Endothelial cell of umbilical vein (primary cell): ENCODE results near the gene PROCA1. TPM values are rescaled to one million over a fixed set of nuclear protein-coding genes. Genes with fewer than 3 reads are reported as not detected.

Source experiments
- BruUV-seq: library from RNA; stranded (reverse); fragments of 400-500 nt; replicated peaks from 2 replicates; lab custom pipeline; 2021; lab: Mats Ljungman, UMichigan
- CTCF ChIA-PET: fragments of 300-600, 350-600 bp; sonication (Branson Sonifier 250); formaldehyde crosslinking; loops from one replicate; lab custom pipeline; 2021; ENCODE audit warnings: antibody characterized with exemption, inconsistent platforms; lab: Charles Lee
- POLR2A ChIA-PET: fragments of 300-600, 350-600 bp; sonication (Branson Sonifier 250); formaldehyde crosslinking; loops from one replicate; lab custom pipeline; 2021; ENCODE audit warnings: antibody characterized with exemption, inconsistent platforms; lab: Charles Lee
- DNase-seq: peaks from one replicate; pipeline ENCODE4 v3.0.0-alpha.2; 2011; ENCODE audit warnings: low read depth, low spot score
- FAIRE-seq: peaks from 2 replicates; lab custom pipeline; 2011; peaks lifted over from hg19 to GRCh38; lab: Jason Lieb, UNC
- H2AFZ ChIP-seq: 2 replicates; pipeline ENCODE4 v1.6.0; 2012; ENCODE audit warnings: low read depth, low read length, control low read depth, inconsistent platforms
- H3K27ac ChIP-seq: 2 replicates; pipeline ENCODE4 v1.5.1; 2011; ENCODE audit warnings: low read depth, mild to moderate bottlenecking, control low read depth, low read length, moderate library complexity; ENCODE audit not compliant: insufficient read depth
- H3K27me3 ChIP-seq, 2 experiments: 2 replicates each; pipeline versions ENCODE4 v1.6.0 to v1.6.1; 2011; ENCODE audit warnings: low read length in 2 of 2, mixed read lengths in 1 of 2; ENCODE audit not compliant: control insufficient read depth in 2 of 2, insufficient read depth in 2 of 2
- H3K36me3 ChIP-seq, 2 experiments: 2 replicates in 1 of 2; 3 replicates in 1 of 2; pipeline ENCODE4 v1.5.1; 2011; ENCODE audit warnings: low read length in 2 of 2, mild to moderate bottlenecking in 1 of 2, moderate library complexity in 1 of 2; ENCODE audit not compliant: control insufficient read depth in 2 of 2, insufficient read depth in 2 of 2; ENCODE audit errors: extremely low read depth in 1 of 2
- H3K4me1 ChIP-seq: 3 replicates; pipeline ENCODE4 v1.5.1; 2011; ENCODE audit warnings: mild to moderate bottlenecking, low read length; ENCODE audit not compliant: control insufficient read depth, insufficient read depth; ENCODE audit errors: extremely low read depth
- H3K4me2 ChIP-seq: 2 replicates; pipeline ENCODE4 v1.6.1; 2011; ENCODE audit warnings: low read length, control low read depth, mixed read lengths; ENCODE audit not compliant: insufficient read depth
- H3K4me3 ChIP-seq, 3 experiments: fragments of 200-600 bp in 1 of 3; sonication (generic), shearing (Covaris generic) in 1 of 3; replicated peaks in 1 of 3; 2 replicates each; pipeline ENCODE4 v1.5.1; 2011 to 2016; ENCODE audit warnings: control low read depth in 3 of 3, low read length in 3 of 3, mild to moderate bottlenecking in 2 of 3, inconsistent platforms in 1 of 3, low read depth in 1 of 3, moderate library complexity in 1 of 3; ENCODE audit not compliant: insufficient read depth in 1 of 3
- H3K79me2 ChIP-seq: 2 replicates; pipeline ENCODE4 v1.6.0; 2012; ENCODE audit warnings: low read length, inconsistent platforms; ENCODE audit not compliant: control insufficient read depth, insufficient read depth
- H3K9ac ChIP-seq: replicated peaks from 2 replicates; pipeline ENCODE3; 2011; ENCODE audit warnings: low read length, control low read depth; ENCODE audit not compliant: insufficient read depth; ENCODE audit errors: extremely low read depth
- H3K9me1 ChIP-seq: replicated peaks from 3 replicates; pipeline ENCODE4 v1.6.0; 2011; ENCODE audit warnings: mild to moderate bottlenecking, low read length; ENCODE audit not compliant: control insufficient read depth, insufficient read depth; ENCODE audit errors: extremely low read depth
- H3K9me3 ChIP-seq: replicated peaks from 2 replicates; pipeline ENCODE4 v1.5.1; 2012; ENCODE audit warnings: low read length, inconsistent platforms; ENCODE audit not compliant: control insufficient read depth, insufficient read depth
- H4K20me1 ChIP-seq: replicated peaks from 2 replicates; pipeline ENCODE3; 2011; ENCODE audit warnings: mild to moderate bottlenecking, low read length; ENCODE audit not compliant: control insufficient read depth, insufficient read depth; ENCODE audit errors: extremely low read depth
- JUN ChIP-seq: IDR thresholded peaks from 2 replicates; pipeline ENCODE4 v1.6.1; 2011; ENCODE audit warnings: borderline replicate concordance, low read depth; ENCODE audit not compliant: insufficient read length, insufficient read depth
- MYC ChIP-seq: IDR thresholded peaks from one replicate; pipeline ENCODE4 v1.6.1; 2011; ENCODE audit warnings: mild to moderate bottlenecking, low read depth, low read length
- POLR2A ChIP-seq: IDR thresholded peaks from 2 replicates; pipeline ENCODE4 v1.6.1; 2012; ENCODE audit warnings: low read depth, mild to moderate bottlenecking, control low read depth, low read length
- POLR2AphosphoS5 ChIP-seq: IDR thresholded peaks from 2 replicates; pipeline ENCODE4 v1.6.1; 2012; ENCODE audit warnings: low read depth, mild to moderate bottlenecking, control low read depth, low read length, moderate library complexity; ENCODE audit not compliant: insufficient read depth
- dilution Hi-C: fragments of 300-500 bp; cut with MboI; formaldehyde crosslinking; loops from one replicate; pipeline ENCODE4 v1.15.0; 2019; ENCODE audit warnings: low sequenced_read_pairs; ENCODE audit not compliant: extremely low pct_ligation_motif_present
- intact Hi-C: fragments of 100-400 bp; cut with micrococcal nuclease; formaldehyde crosslinking; loops from one replicate; pipeline ENCODE4 v1.10.0; 2022
- polyA plus RNA-seq, 4 experiments: library from polyadenylated mRNA; depleted of rRNA in 3 of 4; stranded (reverse) in 3 of 4; unstranded in 1 of 4; fragments of >200 nt; gene quantifications; 2 replicates each; pipeline versions ENCODE4 v1.2.1 to v1.2.3, GENCODE V29; 2011 to 2012; ENCODE audit warnings: missing spikeins in 1 of 4
- total RNA-seq: library from RNA; stranded (reverse); gene quantifications from 2 replicates; pipeline ENCODE4 v1.2.3, GENCODE V29; 2021
- TF ChIP-seq, protein P1 (sequence below), 2 donors: IDR thresholded peaks; 1 replicate in 1 of 2; 2 replicates in 1 of 2; pipeline ENCODE4 v1.5.1; 2011; ENCODE audit warnings: low read length in 2 of 2, mild to moderate bottlenecking in 2 of 2, moderate library complexity in 2 of 2, control low read depth in 1 of 2, inconsistent platforms in 1 of 2, low read depth in 1 of 2; ENCODE audit not compliant: insufficient read depth in 1 of 2; ENCODE audit errors: extremely low read depth in 1 of 2

Gene PROCA1
- total and polyA plus RNA-seq, 2 donors (not counting 3 experiments of a cell fraction or from before 2014, with no cell fraction given) = 2.0 to 2.1 TPM

DNA sequence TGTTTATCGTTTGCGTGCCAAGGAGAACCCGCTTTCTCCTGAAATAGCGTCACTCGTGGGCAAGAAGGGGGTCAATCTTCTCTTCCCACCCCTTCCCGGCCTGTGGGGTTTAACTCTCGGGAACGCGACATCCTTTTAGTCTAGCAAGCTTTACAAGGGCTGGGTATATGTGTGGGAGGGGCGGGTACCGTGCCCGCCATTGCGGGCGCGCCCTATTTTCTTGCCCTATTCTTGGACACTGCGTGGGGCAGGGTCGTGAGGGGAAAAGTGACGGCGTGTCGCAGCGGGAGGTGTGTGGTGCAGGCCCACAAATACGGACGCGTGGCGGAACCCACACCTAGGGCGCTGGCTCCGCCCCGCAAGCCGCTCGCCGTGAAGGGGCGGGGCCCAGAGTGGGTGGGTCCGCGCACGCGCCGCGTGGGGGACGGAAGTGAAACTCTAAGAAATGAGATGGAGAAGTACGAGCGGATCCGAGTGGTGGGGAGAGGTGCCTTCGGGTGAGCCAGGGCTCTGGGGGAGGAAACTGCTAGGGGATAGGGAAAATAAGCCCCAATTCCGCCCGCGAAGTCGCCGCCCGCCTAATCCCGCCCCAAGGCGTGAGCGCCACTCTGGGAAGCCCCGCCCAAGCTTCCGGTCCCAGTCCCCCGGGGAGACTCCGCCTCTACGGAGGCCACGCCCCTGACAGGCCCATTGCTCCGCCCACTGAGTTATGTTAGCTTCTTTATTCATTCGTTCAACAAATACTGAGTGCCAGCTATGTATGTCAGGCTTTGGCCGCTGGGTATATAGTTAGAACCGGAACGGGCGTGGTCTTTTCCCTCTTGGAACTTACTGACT lies 16.9 kb upstream of the PROCA1 start, which contains the start of gene NEK8:
Gene NEK8 (plus strand): TSS at position 425 of the 837 bp plus-strand sequence. CDS start 26 bp downstream, at position 451.
- H3K27me3 ChIP-seq = no peaks in the 10 kb centered on the region
- ChIA-PET POLR2A (interaction anchor here (0.7 to 4.7 kb wide), 5 partner anchors 9 to 225 kb away, joined by 3 to 45 read pairs (median 7); partner anchors contain the start of genes RPL23A and TRAF4), CTCF (interaction anchor here (0.9 to 13.7 kb wide), 9 partner anchors 9 to 389 kb away, joined by 3 to 602 read pairs (median 33); partner anchors contain the start of genes PHF12, RPL23A and TRAF4)
- FAIRE-seq = peak; percentile 92
- H3K4me1 ChIP-seq = peaks cover 24% of the 10 kb centered on the region
- H3K36me3 ChIP-seq = peaks cover under 1 to 8% of the 10 kb centered on the region in 2 experiments
- no peaks in the 10 kb centered on the region for H3K79me2 ChIP-seq
- peak within 1 kb of the TSS; percentile 49 to 64 (median 60) for H3K4me3 ChIP-seq
- H4K20me1 ChIP-seq = no peaks in the 10 kb centered on the region
- peak within 1 kb of the TSS; percentile 66 for H3K4me2 ChIP-seq
- no peak for TF ChIP-seq MYC
- TF ChIP-seq, protein P1, sequence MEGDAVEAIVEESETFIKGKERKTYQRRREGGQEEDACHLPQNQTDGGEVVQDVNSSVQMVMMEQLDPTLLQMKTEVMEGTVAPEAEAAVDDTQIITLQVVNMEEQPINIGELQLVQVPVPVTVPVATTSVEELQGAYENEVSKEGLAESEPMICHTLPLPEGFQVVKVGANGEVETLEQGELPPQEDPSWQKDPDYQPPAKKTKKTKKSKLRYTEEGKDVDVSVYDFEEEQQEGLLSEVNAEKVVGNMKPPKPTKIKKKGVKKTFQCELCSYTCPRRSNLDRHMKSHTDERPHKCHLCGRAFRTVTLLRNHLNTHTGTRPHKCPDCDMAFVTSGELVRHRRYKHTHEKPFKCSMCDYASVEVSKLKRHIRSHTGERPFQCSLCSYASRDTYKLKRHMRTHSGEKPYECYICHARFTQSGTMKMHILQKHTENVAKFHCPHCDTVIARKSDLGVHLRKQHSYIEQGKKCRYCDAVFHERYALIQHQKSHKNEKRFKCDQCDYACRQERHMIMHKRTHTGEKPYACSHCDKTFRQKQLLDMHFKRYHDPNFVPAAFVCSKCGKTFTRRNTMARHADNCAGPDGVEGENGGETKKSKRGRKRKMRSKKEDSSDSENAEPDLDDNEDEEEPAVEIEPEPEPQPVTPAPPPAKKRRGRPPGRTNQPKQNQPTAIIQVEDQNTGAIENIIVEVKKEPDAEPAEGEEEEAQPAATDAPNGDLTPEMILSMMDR (IDR thresholded peaks at IDR 0.05; ENCODE audit: extremely low read depth in 1 of 2, insufficient read depth in 1 of 2, low read depth in 1 of 2, low read length in 2 of 2) = no peak
- peak; percentile 41 for TF ChIP-seq POLR2AphosphoS5
- TF ChIP-seq POLR2A = peak; percentile 52
- TF ChIP-seq JUN = no peak
- peak within 1 kb of the TSS; percentile 77 for H3K9ac ChIP-seq
- H3K9me3 ChIP-seq = no peaks in the 10 kb centered on the region
- dilution Hi-C loops (no loop called here), intact Hi-C loops (no loop called here)
- peak within 1 kb of the TSS; percentile 76 for H2AFZ ChIP-seq
- peak within 1 kb of the TSS; percentile 59 for H3K27ac ChIP-seq
- H3K9me1 ChIP-seq = no peaks in the 10 kb centered on the region
- DNase-seq = peak; percentile 96
- BruUV-seq = TSS peak; percentile 19
